Peyer's patch (tissue), 4 donors: Measurements from ENCODE around the gene GLIS1. TPM values are rescaled to one million over a fixed set of nuclear protein-coding genes. Genes with fewer than 3 reads are reported as not detected.

Source experiments
- DNase-seq, 3 donors: peaks; one replicate each; pipeline ENCODE4 v3.0.0-alpha.2; 2017 to 2019
- H3K27ac ChIP-seq, 4 donors: fragments of 200-600 bp; sonication (generic); one replicate each; pipeline ENCODE4 v1.5.1; 2016 to 2019
- H3K27me3 ChIP-seq, 2 donors: fragments of 200-600 bp; sonication (generic); one replicate each; pipeline ENCODE4 v1.5.1; 2019
- H3K36me3 ChIP-seq, 3 donors: fragments of 200-600 bp; sonication (generic); one replicate each; pipeline ENCODE4 v1.5.1; 2016 to 2019
- H3K4me1 ChIP-seq, 4 donors: fragments of 200-600 bp; sonication (generic); one replicate each; pipeline ENCODE4 v1.5.1; 2016 to 2019
- H3K4me3 ChIP-seq, 4 donors: fragments of 200-600 bp; sonication (generic); 1 replicate in 3 of 4; 2 replicates in 1 of 4; pipeline ENCODE4 v1.5.1; 2016 to 2019; ENCODE audit warnings: mild to moderate bottlenecking in 1 of 4
- H3K9me3 ChIP-seq, 4 donors: fragments of 200-600 bp; sonication (generic); one replicate each; pipeline ENCODE4 v1.5.1; 2016 to 2019; ENCODE audit warnings: mild to moderate bottlenecking in 1 of 4
- CTCF ChIP-seq, 6 experiments: fragments of 450-650 bp in 4 of 6; fragments of 200-600 bp in 2 of 6; sonication (generic) in 1 of 6; IDR thresholded peaks; one replicate each; pipeline ENCODE4 v1.5.1; 2017 to 2019; ENCODE audit warnings: antibody characterized with exemption in 6 of 6, mild to moderate bottlenecking in 3 of 6, moderate library complexity in 1 of 6
- POLR2A ChIP-seq, 2 donors: fragments of 450-650 bp; IDR thresholded peaks; one replicate each; pipeline ENCODE4 v1.5.1; 2017; ENCODE audit warnings: antibody characterized with exemption in 2 of 2, mild to moderate bottlenecking in 2 of 2, moderate library complexity in 2 of 2
- total RNA-seq, 4 donors: library from RNA; depleted of rRNA; stranded (reverse); fragments of >200 nt; gene quantifications; one replicate each; pipeline ENCODE4 v1.1.0, GENCODE V29; 2016

Gene GLIS1
- total RNA-seq, 4 donors from 2014 or later = 0.54 to 1.7 (median 0.66) TPM; not detected in 1

GRCh38 chr1:53469373-53469772 lies 269.6 kb downstream of the GLIS1 start:
- H3K4me1 ChIP-seq = no peaks in the 10 kb centered on the region
- H3K4me3 ChIP-seq = no peak overlapping the region
- H3K9me3 ChIP-seq = no peaks in the 10 kb centered on the region
- no peak for DNase-seq
- H3K27ac ChIP-seq = no peak overlapping the region
- TF ChIP-seq CTCF (IDR thresholded peaks at IDR 0.05) = no peak
- no peak for TF ChIP-seq POLR2A (IDR thresholded peaks at IDR 0.05)
- H3K36me3 ChIP-seq = no peaks in the 10 kb centered on the region
- H3K27me3 ChIP-seq = no peaks in the 10 kb centered on the region

- H3K36me3 ChIP-seq = no peaks in the 10 kb centered on the region
- no peak for TF ChIP-seq POLR2A (IDR thresholded peaks at IDR 0.05)
- no peak for TF ChIP-seq CTCF (IDR thresholded peaks at IDR 0.05)
- no peaks in the 10 kb centered on the region for H3K9me3 ChIP-seq
- H3K4me1 ChIP-seq = no peaks in the 10 kb centered on the region
- H3K27me3 ChIP-seq = no peaks in the 10 kb centered on the region
- DNase-seq = peak in 1 of 3 donors; percentile 1
- H3K27ac ChIP-seq = no peak overlapping the region
- no peak overlapping the region for H3K4me3 ChIP-seq
Measured at GRCh38 chr1:53468374-53468773, 270.6 kb downstream of the GLIS1 start.

GRCh38 chr1:53467391-53467790 lies 271.6 kb downstream of the GLIS1 start:
- Histone ChIP-seq H3K27ac (no peak overlapping the region), H3K4me1 (no peaks in the 10 kb centered on the region), H3K36me3 (no peaks in the 10 kb centered on the region), H3K4me3 (no peak overlapping the region), H3K27me3 (no peaks in the 10 kb centered on the region), H3K9me3 (no peaks in the 10 kb centered on the region)
- no peak for DNase-seq
- TF ChIP-seq POLR2A (IDR thresholded peaks at IDR 0.05) (no peak), CTCF (IDR thresholded peaks at IDR 0.05) (no peak)

- no peak for TF ChIP-seq POLR2A (IDR thresholded peaks at IDR 0.05)
- no peak for TF ChIP-seq CTCF (IDR thresholded peaks at IDR 0.05)
- no peaks in the 10 kb centered on the region for H3K4me1 ChIP-seq
Measured at GRCh38 chr1:53465023-53465957, 273.7 kb downstream of the GLIS1 start.

GRCh38 chr1:53463961-53464899 lies 274.7 kb downstream of the GLIS1 start:
- Histone ChIP-seq H3K36me3 (no peaks in the 10 kb centered on the region), H3K9me3 (no peaks in the 10 kb centered on the region), H3K4me1 (no peaks in the 10 kb centered on the region), H3K27me3 (no peaks in the 10 kb centered on the region), H3K4me3 (no peak overlapping the region), H3K27ac (no peak overlapping the region)
- DNase-seq = no peak
- TF ChIP-seq CTCF (IDR thresholded peaks at IDR 0.05) (no peak), POLR2A (IDR thresholded peaks at IDR 0.05) (no peak)

More at GRCh38 chr1:53465023-53465957, 273.7 kb downstream of the GLIS1 start:
- Histone ChIP-seq H3K4me3 (no peak overlapping the region), H3K36me3 (no peaks in the 10 kb centered on the region), H3K27ac (no peak overlapping the region), H3K9me3 (no peaks in the 10 kb centered on the region), H3K27me3 (no peaks in the 10 kb centered on the region)
- DNase-seq = no peak
